AG04449 (cell line): ENCODE measurements around the gene ZIC1.

Experiments used
- CTCF ChIA-PET: fragments of 350-600 bp; formaldehyde crosslinking; extraction: SDS; loops from one replicate; lab custom pipeline; 2021; ENCODE audit warnings: antibody characterized with exemption; lab: Yijun Ruan, JAX
- POLR2A ChIA-PET: fragments of 400-600, 350-600 bp; formaldehyde crosslinking; extraction: SDS; loops from one replicate; lab custom pipeline; 2020; ENCODE audit warnings: antibody characterized with exemption, inconsistent platforms; lab: Yijun Ruan, JAX
- DNase-seq: peaks from one replicate; pipeline ENCODE4 v3.0.0-alpha.2; 2010; ENCODE audit warnings: low read depth, low spot score
- H3K4me3 ChIP-seq: 2 replicates; pipeline ENCODE4 v1.5.1; 2011; ENCODE audit warnings: low read depth, mild to moderate bottlenecking, control low read depth, low read length
- TF ChIP-seq, protein P1 (sequence below): IDR thresholded peaks from one replicate; pipeline ENCODE4 v1.5.1; 2011; ENCODE audit warnings: mild to moderate bottlenecking, moderate library complexity, low read length, control low read depth, inconsistent platforms; ENCODE audit not compliant: insufficient read depth; ENCODE audit errors: missing control alignments

The ZIC1 gene

GRCh38 chr3:147394884-147395225 is 14.3 kb upstream of the ZIC1 start:
- POLR2A ChIA-PET: interaction anchor here (0.6 to 0.7 kb wide), 2 partner anchors 258 to 538 kb away, joined by 4 read pairs; no protein-coding TSS in a partner anchor

GRCh38 chr3:147395899-147396711 is 13.1 kb upstream of the ZIC1 start:
- TF ChIP-seq, protein P1, sequence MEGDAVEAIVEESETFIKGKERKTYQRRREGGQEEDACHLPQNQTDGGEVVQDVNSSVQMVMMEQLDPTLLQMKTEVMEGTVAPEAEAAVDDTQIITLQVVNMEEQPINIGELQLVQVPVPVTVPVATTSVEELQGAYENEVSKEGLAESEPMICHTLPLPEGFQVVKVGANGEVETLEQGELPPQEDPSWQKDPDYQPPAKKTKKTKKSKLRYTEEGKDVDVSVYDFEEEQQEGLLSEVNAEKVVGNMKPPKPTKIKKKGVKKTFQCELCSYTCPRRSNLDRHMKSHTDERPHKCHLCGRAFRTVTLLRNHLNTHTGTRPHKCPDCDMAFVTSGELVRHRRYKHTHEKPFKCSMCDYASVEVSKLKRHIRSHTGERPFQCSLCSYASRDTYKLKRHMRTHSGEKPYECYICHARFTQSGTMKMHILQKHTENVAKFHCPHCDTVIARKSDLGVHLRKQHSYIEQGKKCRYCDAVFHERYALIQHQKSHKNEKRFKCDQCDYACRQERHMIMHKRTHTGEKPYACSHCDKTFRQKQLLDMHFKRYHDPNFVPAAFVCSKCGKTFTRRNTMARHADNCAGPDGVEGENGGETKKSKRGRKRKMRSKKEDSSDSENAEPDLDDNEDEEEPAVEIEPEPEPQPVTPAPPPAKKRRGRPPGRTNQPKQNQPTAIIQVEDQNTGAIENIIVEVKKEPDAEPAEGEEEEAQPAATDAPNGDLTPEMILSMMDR: no peak
- H3K4me3 ChIP-seq: no peak overlapping the region; the same call in 1 of the 2 replicates
- DNase-seq: no peak
- CTCF ChIA-PET: no interaction called here
- POLR2A ChIA-PET: no interaction called here

More at GRCh38 chr3:147394884-147395225, 14.3 kb upstream of the ZIC1 start:
- H3K4me3 ChIP-seq: peak overlapping the region; percentile 62
- no peak for DNase-seq
- TF ChIP-seq, protein P1: no peak
- CTCF ChIA-PET: interaction anchor here (1.2 to 1.3 kb wide), 3 partner anchors 10 to 16 kb away, joined by 3 to 4 read pairs (median 3); no protein-coding TSS in a partner anchor

GRCh38 chr3:147396712-147397046 is 12.5 kb upstream of the ZIC1 start:
- TF ChIP-seq, protein P1: no peak
- POLR2A ChIA-PET: no interaction called here
- CTCF ChIA-PET: no interaction called here
- no peak for DNase-seq
- H3K4me3 ChIP-seq: no peak overlapping the region

- ChIA-PET CTCF (no interaction called here), POLR2A (no interaction called here)
- TF ChIP-seq, protein P1: no peak
- DNase-seq: no peak
- H3K4me3 ChIP-seq: no peak overlapping the region
These were observed 11.8 kb upstream of the ZIC1 start for GRCh38 chr3:147397155-147397874.

- ChIA-PET CTCF (no interaction called here), POLR2A (no interaction called here)
- TF ChIP-seq, protein P1: no peak
- DNase-seq: no peak
- H3K4me3 ChIP-seq: no peak overlapping the region
These were observed 11.0 kb upstream of the ZIC1 start for GRCh38 chr3:147397875-147398812.
